ENCODE results near the gene TMPO.

DNA sequence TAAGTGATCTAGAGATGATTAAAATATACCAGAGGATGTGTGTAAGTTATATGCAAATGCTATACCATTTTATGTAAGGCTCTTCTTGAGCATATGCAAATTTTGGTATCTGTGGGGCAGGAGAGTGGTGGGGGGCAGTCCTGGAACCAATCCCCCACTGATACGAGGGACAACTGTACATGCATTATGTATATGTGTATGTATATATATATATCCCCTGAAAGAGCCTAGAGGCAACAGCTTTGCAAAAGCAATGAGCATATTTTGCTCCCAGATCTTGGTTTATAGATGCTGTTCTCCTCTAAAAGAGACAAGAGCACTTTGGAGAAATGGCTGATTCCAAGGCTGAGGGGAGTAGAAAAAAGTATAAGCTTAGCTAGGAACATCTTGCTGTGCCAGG, 65.7 kb downstream of the TMPO start:
- no peak for TF ChIP-seq CTCF (IDR thresholded peaks at IDR 0.05; ENCODE audit: low read length)
- no peak for TF ChIP-seq EZH2phosphoT487 (IDR thresholded peaks at IDR 0.05; ENCODE audit: low read length)
- TF ChIP-seq EZH2 (optimal IDR thresholded peaks at IDR 0.05; ENCODE audit: low read depth, low read length), result no peak
